Left renal cortex interstitium (tissue), 4 donors: ENCODE results near the gene EML5. TPM values are rescaled to one million over a fixed set of nuclear protein-coding genes. Genes with fewer than 3 reads are reported as not detected.
"Not testable (repeated sequence)": the region's sequence is repeated elsewhere in the genome, so short reads cannot be mapped to it uniquely, and the experiment has no call there.

ENCODE experiments used
- DNase-seq, 4 donors: peaks; one replicate each; pipeline ENCODE4 v3.0.0-alpha.2; 2013; ENCODE audit warnings: low read depth in 4 of 4, low spot score in 2 of 4, missing footprints in 1 of 4
- polyA plus RNA-seq, 4 donors: library from polyadenylated mRNA; unstranded; fragments of 120-200 nt; gene quantifications; one replicate each; pipeline ENCODE4 v1.2.1, GENCODE V29; 2013; ENCODE audit not compliant: insufficient read length in 4 of 4

The EML5 gene
- 1 to 10 TPM; 2.2 to 3.5 (median 2.8) TPM for polyA plus RNA-seq

- DNase-seq: peak in 2 of 4 donors; percentile 52 to 64
Observed at GRCh38 chr14:88792473-88793258, at the start of gene EML5. Gene EML5, minus strand, starts transcription at chr14:88792953. Its CDS starts 450 bp downstream, at chr14:88792503.

DNA sequence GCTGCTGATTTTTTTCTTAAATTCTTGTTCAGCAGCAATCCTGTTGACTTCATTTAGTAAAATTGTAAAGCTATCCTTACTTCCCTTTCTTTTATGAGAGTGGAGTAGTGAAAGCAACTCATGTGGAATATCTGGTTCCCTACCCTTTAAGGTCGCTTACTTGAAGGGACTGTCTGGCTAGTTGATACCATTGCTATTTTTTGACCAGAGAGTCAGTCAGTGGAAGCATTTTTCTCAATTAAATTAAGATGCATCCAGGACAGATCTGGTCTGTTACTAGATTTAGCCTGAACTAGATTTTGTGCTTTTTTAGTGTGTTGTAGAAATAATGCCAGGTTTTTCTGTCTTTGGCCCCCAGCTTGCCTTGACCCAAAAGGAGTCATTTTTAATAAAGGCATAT lies 49.7 kb upstream of the EML5 start:
- no peak for DNase-seq

- no peak for DNase-seq
Observed at GRCh38 chr14:88841741-88842140, 49.0 kb upstream of the EML5 start.

DNA sequence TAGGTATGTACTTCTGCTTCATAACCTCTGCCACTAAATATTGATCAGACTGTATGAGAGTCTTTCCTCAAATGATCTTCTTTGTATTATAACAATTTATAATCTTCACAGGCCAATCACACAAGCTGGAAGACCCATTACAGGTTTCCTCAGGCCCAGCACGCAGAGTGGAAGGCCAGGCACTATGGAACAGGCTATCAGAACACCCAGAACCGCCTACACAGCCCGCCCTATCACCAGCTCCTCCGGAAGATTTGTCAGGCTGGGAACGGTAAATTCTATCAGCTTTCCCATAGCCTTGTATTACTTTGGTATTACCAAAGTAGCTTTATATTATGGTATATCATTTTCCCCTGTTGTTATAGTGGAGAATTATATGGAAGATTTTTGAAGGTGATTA lies 48.2 kb upstream of the EML5 start:
- no peak for DNase-seq

- no peak for DNase-seq
Observed at GRCh38 chr14:88838015-88838414, 45.3 kb upstream of the EML5 start.

- DNase-seq: no peak
Observed at GRCh38 chr14:88837495-88837894, 44.7 kb upstream of the EML5 start.

DNA sequence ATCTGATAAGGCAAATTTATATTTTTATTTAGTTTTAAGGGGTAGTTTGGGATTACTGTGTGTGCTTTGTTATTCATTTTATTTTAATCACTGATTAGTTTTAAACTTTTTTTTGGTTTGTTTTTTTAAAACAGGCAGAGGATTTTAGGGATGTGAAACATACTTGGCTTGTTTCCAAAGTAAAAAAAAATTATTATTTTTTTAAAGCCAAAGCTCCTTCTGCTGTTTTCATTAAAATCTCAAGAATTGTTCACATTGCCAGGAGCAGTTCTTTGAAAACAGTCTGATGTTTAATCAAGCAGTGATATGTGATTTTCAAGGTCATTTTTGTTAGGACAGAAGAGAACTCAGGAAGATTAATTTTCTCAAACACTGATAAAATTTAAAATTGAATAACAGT lies 42.9 kb upstream of the EML5 start:
- no peak for DNase-seq

- DNase-seq: no peak
Observed at GRCh38 chr14:88834883-88835431, 42.2 kb upstream of the EML5 start.

DNA sequence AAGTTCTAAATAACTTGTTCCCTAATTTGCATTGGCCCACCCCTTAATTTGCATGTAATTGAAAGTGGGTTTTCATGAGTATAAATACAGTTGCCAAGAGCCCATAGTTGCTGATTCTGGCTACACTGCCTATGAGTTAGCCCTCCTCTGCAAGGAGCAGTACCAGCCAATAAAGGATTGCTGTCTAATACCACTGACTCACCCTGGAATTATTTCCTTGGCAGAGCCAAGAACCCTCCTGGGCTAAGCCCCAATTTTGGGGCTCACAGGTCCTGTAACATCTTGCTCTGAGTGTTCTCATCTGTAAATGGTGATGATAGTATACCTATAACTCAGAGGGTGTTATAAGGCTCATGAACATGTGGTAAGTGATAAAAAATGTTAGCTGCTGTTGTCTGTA lies 38.5 kb upstream of the EML5 start:
- DNase-seq: no peak

GRCh38 chr14:88829685-88830302 lies 37.0 kb upstream of the EML5 start:
- no peak for DNase-seq

DNA sequence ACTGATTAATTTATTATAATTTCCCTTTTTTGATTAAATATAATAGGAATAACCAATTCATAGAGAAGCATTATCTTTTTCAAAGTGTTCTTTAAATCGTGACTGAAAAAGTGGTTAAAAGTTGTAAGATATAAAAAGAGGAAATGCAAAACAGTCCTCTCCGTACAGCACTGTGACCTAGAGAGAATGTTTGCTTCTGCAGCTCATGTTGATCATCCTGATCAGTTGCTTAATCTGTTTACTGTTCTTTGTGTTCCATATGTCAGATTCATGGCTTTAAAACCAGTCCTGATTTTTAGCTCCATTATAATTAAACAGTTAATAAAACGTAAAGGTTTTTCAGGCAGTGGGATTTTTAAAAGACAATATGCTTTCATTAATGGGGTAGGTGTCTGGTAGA lies 36.4 kb upstream of the EML5 start:
- DNase-seq: no peak

DNA sequence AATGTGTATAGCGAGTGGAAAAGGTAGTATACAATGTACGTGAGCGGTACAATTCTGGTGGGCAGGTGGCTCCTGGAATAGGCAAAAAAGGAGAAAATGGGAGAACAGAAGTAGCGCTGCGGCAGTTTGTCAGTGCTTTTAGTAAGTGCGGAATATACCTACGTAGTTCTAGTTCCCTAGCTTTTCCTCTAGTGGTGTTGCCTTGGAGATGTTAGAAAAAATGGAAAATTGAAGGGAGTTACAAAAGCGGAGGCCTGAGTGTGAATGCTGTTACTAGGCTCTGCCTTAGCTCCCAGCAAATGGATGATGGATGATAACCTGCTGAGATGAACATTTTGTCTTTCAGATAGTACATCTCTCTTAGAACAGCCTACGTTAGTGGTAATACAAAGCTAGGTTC lies 32.8 kb upstream of the EML5 start:
- no peak for DNase-seq

DNA sequence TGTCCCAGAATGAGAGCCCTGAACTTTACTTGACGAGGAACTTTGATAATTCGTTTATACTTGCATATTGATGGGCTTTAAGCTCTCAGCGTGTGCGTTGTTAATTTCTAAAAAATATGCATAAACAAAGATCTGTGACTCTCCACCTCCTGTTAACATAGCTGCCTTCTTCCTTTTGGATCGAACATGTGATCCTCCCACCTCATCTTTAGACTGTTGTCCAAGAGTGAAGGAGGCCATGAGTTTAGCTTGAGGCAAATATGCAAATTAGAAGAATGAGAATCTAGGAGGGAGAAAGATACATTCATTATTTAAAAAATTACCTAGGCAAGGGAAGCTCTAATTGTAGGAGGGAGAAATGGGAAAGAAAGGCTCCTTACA lies 32.3 kb upstream of the EML5 start:
- peak in 1 of 4 donors; percentile 34 for DNase-seq

DNA sequence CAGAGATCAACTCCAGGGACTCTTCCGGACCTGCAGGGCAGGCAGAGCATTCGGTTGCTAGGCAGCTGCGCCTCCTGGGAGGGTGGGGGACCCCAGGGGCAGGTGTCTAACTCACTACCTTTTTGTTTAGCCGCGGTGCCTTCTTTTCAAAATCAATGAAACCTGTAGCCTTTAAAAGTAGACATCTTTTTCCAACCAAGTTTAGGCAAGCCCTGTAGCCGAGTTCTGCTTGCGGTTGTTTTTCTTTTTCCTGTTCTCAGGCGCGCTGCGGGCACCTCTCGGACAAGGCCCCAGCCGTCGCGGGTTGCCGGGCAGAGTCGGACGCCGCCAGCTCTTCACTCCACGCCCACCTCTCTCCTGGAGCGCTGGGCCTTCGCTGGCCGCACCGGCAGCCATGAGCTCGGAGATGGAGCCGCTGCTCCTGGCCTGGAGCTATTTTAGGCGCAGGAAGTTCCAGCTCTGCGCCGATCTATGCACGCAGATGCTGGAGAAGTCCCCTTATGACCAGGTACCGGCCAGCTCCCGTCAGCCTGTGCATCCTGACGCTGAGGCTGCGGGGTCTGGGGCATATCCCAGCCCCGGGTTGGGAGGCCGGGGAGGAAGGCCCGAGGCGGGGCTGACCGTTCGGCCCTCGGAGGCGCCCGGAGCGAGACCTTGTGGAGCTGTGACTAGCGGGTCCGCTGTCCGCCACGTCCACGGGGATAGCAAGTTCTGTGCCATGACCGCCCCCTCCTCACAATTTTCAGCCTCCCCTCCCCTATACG lies 31.7 kb upstream of the EML5 start, which contains the start of gene TTC8:
Gene TTC8 (plus strand): TSS at position 338 of the 764 bp plus-strand sequence. CDS start 57 bp downstream, at position 395.
- peak; percentile 80 to 94 (median 84) for DNase-seq

DNA sequence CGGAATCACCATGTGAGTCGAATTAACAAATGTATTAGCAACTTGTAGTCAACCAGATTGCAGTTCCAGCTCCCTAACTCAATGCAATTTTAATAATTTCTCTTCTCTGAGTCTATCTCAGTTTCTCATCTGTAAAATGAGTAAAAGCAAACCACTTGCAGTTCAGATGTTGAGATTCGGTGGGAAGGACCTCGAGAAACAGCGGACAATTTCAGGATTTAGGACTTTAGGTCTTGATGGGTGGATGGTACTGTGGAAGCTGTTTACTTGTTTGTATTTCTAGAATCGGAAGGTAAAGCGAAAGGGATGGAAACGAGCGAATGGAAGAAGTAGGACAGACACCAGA lies 31.2 kb upstream of the EML5 start:
- DNase-seq: no peak

DNA sequence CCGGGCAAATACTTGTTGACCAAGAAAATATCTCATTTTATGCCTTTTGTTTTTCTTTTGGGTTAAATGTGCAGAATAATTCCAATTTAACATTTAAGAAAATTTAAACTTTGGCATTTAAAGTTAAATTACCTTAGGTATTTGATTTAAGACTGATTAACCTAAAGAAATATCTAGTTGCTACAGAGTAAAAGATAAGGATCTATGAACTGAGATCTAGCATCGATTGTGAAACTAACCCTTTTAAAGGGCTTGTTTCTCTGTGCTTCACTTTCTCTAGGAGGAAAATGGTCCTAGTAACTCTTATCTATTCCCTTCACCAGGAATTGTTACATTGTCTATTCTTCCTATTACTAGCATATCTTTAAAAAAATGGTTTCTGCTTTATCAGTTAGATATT lies 29.1 kb upstream of the EML5 start:
- no peak for DNase-seq

DNA sequence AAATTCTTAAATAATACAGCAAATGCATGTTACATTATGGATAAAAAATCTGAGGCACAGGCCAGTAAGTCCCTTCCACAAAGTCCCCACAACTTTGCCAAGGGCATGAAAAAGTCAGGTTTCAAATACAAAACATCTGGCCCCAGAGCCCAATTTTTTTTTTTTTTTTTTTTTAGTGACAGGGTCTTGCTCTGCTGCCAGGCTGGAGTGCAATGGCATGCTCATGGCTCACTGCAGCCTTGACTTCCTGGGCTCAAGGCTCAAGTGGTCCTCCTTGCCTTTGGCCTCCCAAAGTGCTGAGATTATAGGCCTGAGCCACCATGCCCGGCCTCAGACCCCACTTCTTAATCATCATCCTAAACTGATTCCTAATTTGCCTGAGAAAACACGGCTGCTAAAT lies 28.6 kb upstream of the EML5 start:
- no peak for DNase-seq

GRCh38 chr14:88819674-88820073 lies 26.9 kb upstream of the EML5 start:
- DNase-seq: not testable (repeated sequence)

DNA sequence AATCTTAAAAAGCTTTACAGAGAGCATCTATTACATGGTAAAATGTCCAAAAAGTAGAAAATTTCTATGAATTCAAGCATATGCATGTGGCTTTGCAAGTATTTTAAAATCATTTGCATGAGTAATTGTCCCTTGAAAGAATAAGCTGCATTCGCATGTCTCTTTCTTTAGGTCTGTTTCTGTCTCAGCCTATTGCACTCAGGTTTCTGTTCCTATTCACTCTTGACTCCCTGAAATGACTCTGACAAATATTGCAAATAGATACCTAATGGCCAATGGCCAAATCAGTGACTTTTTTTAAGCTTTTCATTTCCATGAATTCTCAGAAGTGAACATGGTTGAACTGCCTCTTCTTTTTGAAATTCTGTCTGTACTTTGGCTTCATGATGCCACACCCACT lies 25.3 kb upstream of the EML5 start:
- no peak for DNase-seq

DNA sequence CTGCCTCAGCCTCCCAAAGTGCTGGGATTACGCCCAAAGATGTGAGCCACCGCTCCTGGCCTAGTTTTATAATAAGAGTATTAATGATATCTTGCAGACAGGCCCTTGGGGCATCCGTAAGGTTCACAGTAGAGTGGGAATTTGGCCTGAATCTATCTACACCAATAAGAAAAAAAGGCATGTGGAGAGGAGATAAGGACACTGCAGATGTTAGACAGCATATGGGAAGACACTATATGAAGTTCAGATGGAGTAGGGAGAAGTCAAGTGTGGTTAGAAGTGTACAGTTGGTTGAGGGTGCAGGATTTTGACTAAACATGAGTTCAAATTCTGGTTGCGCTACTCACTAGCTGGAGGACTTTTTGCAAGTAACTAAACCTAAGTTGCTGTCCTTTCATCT lies 23.2 kb upstream of the EML5 start:
- DNase-seq: no peak

- no peak for DNase-seq
Observed at GRCh38 chr14:88808359-88808758, 15.6 kb upstream of the EML5 start.
